H1 (cell line): ENCODE results near the gene TSPOAP1. TPM values are rescaled to one million over a fixed set of nuclear protein-coding genes. Genes with fewer than 3 reads are reported as not detected.
A peak's percentile ranks its signal among the peaks of the same experiment; 100 is the strongest.

ENCODE experiments used
- CTCF ChIA-PET: fragments of 300-600 bp; sonication (Branson Sonifier 250); formaldehyde crosslinking; loops from one replicate; lab custom pipeline; 2021; ENCODE audit not compliant: partially characterized antibody; lab: Charles Lee
- POLR2A ChIA-PET: fragments of 300-600 bp; sonication (Branson Sonifier 250); formaldehyde crosslinking; loops from one replicate; lab custom pipeline; 2021; ENCODE audit warnings: inconsistent platforms; ENCODE audit not compliant: partially characterized antibody; lab: Charles Lee
- DNase-seq, 2 experiments: peaks; one replicate each; pipeline versions ENCODE4 v3.0.0 to v3.0.0-alpha.2; 2010 to 2022; ENCODE audit warnings: low spot score in 2 of 2, low read depth in 1 of 2, mixed read lengths in 1 of 2
- FAIRE-seq: peaks from 2 replicates; lab custom pipeline; 2011; peaks lifted over from hg19 to GRCh38; lab: Jason Lieb, UNC
- H2AFZ ChIP-seq: 2 replicates; pipeline ENCODE4 v1.8.1; 2012; ENCODE audit warnings: low read length, inconsistent platforms
- H2AK5ac ChIP-seq: 2 replicates; pipeline ENCODE4 v1.6.1; 2013; ENCODE audit warnings: low read depth, low read length
- H2BK120ac ChIP-seq: replicated peaks from 2 replicates; pipeline ENCODE3; 2013; ENCODE audit warnings: low read depth, low read length, inconsistent platforms
- H2BK12ac ChIP-seq: 2 replicates; pipeline ENCODE4 v1.6.1; 2013; ENCODE audit warnings: low read depth, low read length
- H2BK15ac ChIP-seq: 2 replicates; pipeline ENCODE4 v1.6.1; 2013; ENCODE audit warnings: low read length
- H2BK20ac ChIP-seq: 2 replicates; pipeline ENCODE4 v1.6.1; 2013; ENCODE audit warnings: low read length
- H2BK5ac ChIP-seq: 2 replicates; pipeline ENCODE4 v1.6.1; 2013; ENCODE audit warnings: low read depth, low read length
- H3K14ac ChIP-seq: 2 replicates; pipeline ENCODE4 v1.6.1; 2013; ENCODE audit warnings: inconsistent platforms; ENCODE audit not compliant: insufficient read length
- H3K18ac ChIP-seq: 2 replicates; pipeline ENCODE4 v1.6.1; 2013; ENCODE audit warnings: low read length; ENCODE audit errors: extremely low read depth
- H3K23ac ChIP-seq: 2 replicates; pipeline ENCODE4 v1.6.1; 2013; ENCODE audit warnings: inconsistent platforms; ENCODE audit not compliant: insufficient read length
- H3K23me2 ChIP-seq: 2 replicates; pipeline ENCODE4 v1.6.1; 2013; ENCODE audit warnings: low read depth, low read length
- H3K27ac ChIP-seq: 2 replicates; pipeline ENCODE4 v1.6.1; 2011; ENCODE audit warnings: low read depth, low read length, inconsistent platforms
- H3K27me3 ChIP-seq, 4 experiments: replicated peaks in 1 of 4; 1 replicate in 1 of 4; 2 replicates in 3 of 4; pipeline versions ENCODE4 v1.6.1 to v1.8.1; 2011 to 2013; ENCODE audit warnings: low read length in 3 of 4, mild to moderate bottlenecking in 3 of 4, inconsistent platforms in 2 of 4, mixed read lengths in 2 of 4, moderate library complexity in 1 of 4; ENCODE audit not compliant: control insufficient read depth in 3 of 4, insufficient read depth in 3 of 4; ENCODE audit errors: extremely low read depth in 1 of 4
- H3K36me3 ChIP-seq, 4 experiments: 2 replicates each; pipeline versions ENCODE4 v1.6.1 to v1.8.1; 2011 to 2013; ENCODE audit warnings: mild to moderate bottlenecking in 4 of 4, low read length in 3 of 4, moderate library complexity in 2 of 4, control low read depth in 1 of 4, inconsistent platforms in 1 of 4; ENCODE audit not compliant: insufficient read depth in 4 of 4, control insufficient read depth in 2 of 4
- H3K4ac ChIP-seq: replicated peaks from 2 replicates; pipeline ENCODE3; 2013; ENCODE audit warnings: low read length, low read depth, mixed read lengths, inconsistent platforms; ENCODE audit not compliant: insufficient read length
- H3K4me1 ChIP-seq, 4 experiments: replicated peaks in 1 of 4; 1 replicate in 1 of 4; 2 replicates in 3 of 4; pipeline versions ENCODE4 v1.6.1 to v1.8.1; 2011 to 2013; ENCODE audit warnings: low read length in 3 of 4, inconsistent platforms in 2 of 4, mixed read lengths in 1 of 4; ENCODE audit not compliant: insufficient read depth in 4 of 4, control insufficient read depth in 3 of 4
- H3K4me2 ChIP-seq, 2 experiments: 2 replicates each; pipeline versions ENCODE4 v1.6.1 to v1.8.1; 2011 to 2013; ENCODE audit warnings: low read depth in 2 of 2, low read length in 2 of 2, control low read depth in 1 of 2, inconsistent platforms in 1 of 2, mild to moderate bottlenecking in 1 of 2; ENCODE audit not compliant: insufficient read depth in 1 of 2
- H3K4me3 ChIP-seq, 4 experiments: fragments of 200-600, 300-600 bp in 1 of 4; sonication (generic), shearing (Covaris generic), sonication (Bioruptor Twin) in 1 of 4; 2 replicates each; pipeline versions ENCODE4 v1.5.1 to v1.8.1; 2011 to 2016; ENCODE audit warnings: low read length in 4 of 4, low read depth in 3 of 4, control low read depth in 2 of 4, inconsistent platforms in 2 of 4, mild to moderate bottlenecking in 2 of 4, mixed read lengths in 1 of 4, moderate library complexity in 1 of 4; ENCODE audit not compliant: insufficient read depth in 2 of 4; ENCODE audit errors: extremely low read depth in 1 of 4
- H3K56ac ChIP-seq: replicated peaks from 2 replicates; pipeline ENCODE3; 2013; ENCODE audit warnings: low read depth, mild to moderate bottlenecking, mixed read lengths, low read length, inconsistent platforms; ENCODE audit not compliant: insufficient read length
- H3K79me1 ChIP-seq: 2 replicates; pipeline ENCODE4 v1.6.1; 2013; ENCODE audit warnings: low read depth, low read length, control low read depth
- H3K79me2 ChIP-seq, 2 experiments: 2 replicates each; pipeline versions ENCODE4 v1.6.1 to v1.8.1; 2012 to 2013; ENCODE audit warnings: low read length in 2 of 2, mild to moderate bottlenecking in 2 of 2, inconsistent platforms in 1 of 2; ENCODE audit not compliant: insufficient read depth in 2 of 2, control insufficient read depth in 1 of 2
- H3K9ac ChIP-seq, 4 experiments: replicated peaks in 1 of 4; 1 replicate in 1 of 4; 2 replicates in 3 of 4; pipeline versions ENCODE4 v1.6.1 to v1.8.1; 2011 to 2013; ENCODE audit warnings: low read depth in 3 of 4, low read length in 3 of 4, control low read depth in 2 of 4, mild to moderate bottlenecking in 2 of 4, moderate library complexity in 2 of 4, inconsistent platforms in 1 of 4; ENCODE audit errors: extremely low read depth in 1 of 4
- H3K9me3 ChIP-seq, 2 experiments: 2 replicates each; pipeline versions ENCODE4 v1.6.1 to v1.8.1; 2012 to 2013; ENCODE audit warnings: mild to moderate bottlenecking in 2 of 2, moderate library complexity in 2 of 2, control low read depth in 1 of 2, inconsistent platforms in 1 of 2, low read depth in 1 of 2, low read length in 1 of 2, mixed read lengths in 1 of 2; ENCODE audit not compliant: insufficient read depth in 2 of 2
- H4K20me1 ChIP-seq, 2 experiments: replicated peaks in 1 of 2; 2 replicates each; pipeline versions ENCODE3 to v1.8.1; 2011 to 2013; ENCODE audit warnings: inconsistent platforms in 2 of 2, low read length in 2 of 2, mild to moderate bottlenecking in 1 of 2; ENCODE audit not compliant: insufficient read depth in 2 of 2, control insufficient read depth in 1 of 2
- H4K5ac ChIP-seq: 2 replicates; pipeline ENCODE4 v1.6.1; 2013; ENCODE audit warnings: low read length, low read depth, mixed read lengths, inconsistent platforms; ENCODE audit not compliant: insufficient read length
- H4K8ac ChIP-seq: 2 replicates; pipeline ENCODE4 v1.8.0; 2013; ENCODE audit warnings: mild to moderate bottlenecking, moderate library complexity, low read length, inconsistent platforms; ENCODE audit not compliant: insufficient read depth; ENCODE audit errors: extremely low read depth
- H4K91ac ChIP-seq: replicated peaks from 2 replicates; pipeline ENCODE3; 2013; ENCODE audit warnings: low read length, mixed read lengths, inconsistent platforms; ENCODE audit not compliant: insufficient read length
- CHD1 ChIP-seq: IDR thresholded peaks from 2 replicates; pipeline ENCODE4 v1.6.1; 2012; ENCODE audit warnings: low read depth, low read length, improper control_type of control experiment
- CREB1 ChIP-seq: IDR thresholded peaks from 2 replicates; pipeline ENCODE4 v1.6.1; 2012; ENCODE audit warnings: inconsistent platforms
- EP300 ChIP-seq, 2 experiments: IDR thresholded peaks; 1 replicate in 1 of 2; 2 replicates in 1 of 2; pipeline ENCODE4 v1.6.1; 2011 to 2012; ENCODE audit warnings: low read depth in 2 of 2, low read length in 2 of 2, mild to moderate bottlenecking in 2 of 2, borderline replicate concordance in 1 of 2, inconsistent platforms in 1 of 2, moderate library complexity in 1 of 2
- EZH2 ChIP-seq: fragments of 200-600 bp; sonication (generic); IDR thresholded peaks from 2 replicates; pipeline ENCODE4 v1.7.1; 2012; ENCODE audit warnings: low read depth, mild to moderate bottlenecking, moderate library complexity, low read length, inconsistent platforms; ENCODE audit not compliant: severe bottlenecking
- FOSL1 ChIP-seq: IDR thresholded peaks from 2 replicates; pipeline ENCODE4 v1.6.1; 2011; ENCODE audit warnings: mild to moderate bottlenecking, low read depth, low read length, moderate library complexity; ENCODE audit not compliant: insufficient read depth
- NANOG ChIP-seq: IDR thresholded peaks from 2 replicates; pipeline ENCODE4 v1.6.1; 2011; ENCODE audit warnings: low read length, low read depth, mild to moderate bottlenecking, inconsistent platforms; ENCODE audit not compliant: insufficient read depth, poor library complexity, severe bottlenecking
- POLR2A ChIP-seq, 2 experiments: IDR thresholded peaks; 1 replicate in 1 of 2; 2 replicates in 1 of 2; pipeline ENCODE4 v1.6.1; 2011; ENCODE audit warnings: low read depth in 2 of 2, low read length in 2 of 2, mild to moderate bottlenecking in 2 of 2; ENCODE audit errors: control extremely low read depth in 1 of 2
- POU5F1 ChIP-seq: IDR thresholded peaks from 2 replicates; pipeline ENCODE4 v1.6.1; 2011; ENCODE audit warnings: low read depth, mild to moderate bottlenecking, low read length, moderate library complexity
- RAD21 ChIP-seq, 2 experiments: IDR thresholded peaks in 1 of 2; conservative IDR thresholded peaks in 1 of 2; 2 replicates each; pipeline ENCODE4 v1.6.1; 2011; ENCODE audit warnings: low read depth in 2 of 2, low read length in 2 of 2, improper control_type of control experiment in 1 of 2, inconsistent platforms in 1 of 2, mild to moderate bottlenecking in 1 of 2, moderate library complexity in 1 of 2
- WGBS, 2 experiments: shearing (Covaris generic) in 1 of 2; methylation state at CpG; one replicate each; pipeline versions ENCODE4 v1.1.6 to v1.1.7; 2013 to 2015; ENCODE audit warnings: low lambda C conversion rate in 2 of 2, mixed read lengths in 2 of 2, inconsistent platforms in 1 of 2, low coverage in 1 of 2, missing lambda C conversion rate in 1 of 2; ENCODE audit not compliant: insufficient replicate concordance in 2 of 2, insufficient coverage in 1 of 2, insufficient read length in 1 of 2; ENCODE audit errors: extremely low coverage in 1 of 2, missing lambda C conversion rate in 1 of 2; 5-methylcytosine and 5-hydroxymethylcytosine counted together
- polyA plus RNA-seq, 7 experiments: library from polyadenylated mRNA; depleted of rRNA in 3 of 7; stranded (reverse) in 5 of 7; unstranded in 2 of 7; fragments of >200 nt in 5 of 7; fragments of 200-250 nt in 2 of 7; gene quantifications; 1 replicate in 5 of 7; 2 replicates in 1 of 7; 4 replicates in 1 of 7; pipeline versions ENCODE4 v1.2.1 to v1.2.3, GENCODE V29; 2011 to 2013; ENCODE audit warnings: missing spikeins in 2 of 7, mixed read lengths in 2 of 7
- total RNA-seq: library from RNA; stranded (reverse); fragmentation: NEBNext Ultra II Directional; extraction: Animal tissue kit (Norgen Biotek cat#: 25700); gene quantifications from 2 replicates; pipeline ENCODE4 v1.2.1, GENCODE V29; 2021

The TSPOAP1 gene
- total and polyA plus RNA-seq, 2 of the 8 experiments (the other 6 are each of a cell fraction or from before 2014, with no cell fraction given) = 7.6 to 9.2 TPM

DNA sequence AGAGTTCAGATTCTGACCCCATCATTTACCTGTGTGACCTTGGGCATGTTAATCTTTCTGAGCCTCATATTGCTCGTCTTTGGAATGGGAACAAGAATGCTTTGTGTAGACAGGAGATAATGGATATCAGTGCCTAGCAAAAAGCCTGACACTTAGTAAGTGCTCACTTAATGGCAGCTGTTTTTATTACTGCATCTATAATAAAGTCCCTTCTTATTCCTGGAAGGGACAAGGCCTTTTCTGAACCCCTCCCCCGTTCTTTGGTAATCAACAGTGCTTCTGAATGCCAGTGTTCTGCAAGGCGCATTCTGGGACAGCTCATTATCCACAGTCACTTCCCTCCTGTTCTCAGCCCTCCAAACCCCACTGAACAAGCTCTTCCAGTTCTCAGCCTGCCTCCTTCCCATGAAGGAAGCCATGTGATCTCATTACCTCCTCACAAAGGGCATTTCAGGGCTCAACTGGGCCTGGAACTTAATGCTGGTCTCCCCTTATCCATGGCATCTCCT, 48.6 kb upstream of the TSPOAP1 start:
- POLR2A ChIA-PET = interaction anchor here (0.6 to 1.7 kb wide), 4 partner anchors 19 to 39 kb away, joined by 3 to 9 read pairs (median 4); partner anchors contain the start of gene SUPT4H1
- no peak overlapping the region for H3K9ac ChIP-seq
- TF ChIP-seq FOSL1 (no peak), CHD1 (no peak), EZH2 (no peak), POU5F1 (no peak), EP300 (IDR thresholded peaks at IDR 0.05; ENCODE audit: borderline replicate concordance in 1 of 2, low read depth in 2 of 2, low read length in 2 of 2) (no peak), POLR2A (IDR thresholded peaks at IDR 0.05; ENCODE audit: control extremely low read depth in 1 of 2, low read depth in 2 of 2, low read length in 2 of 2) (no peak), CREB1 (no peak), RAD21 (IDR thresholded peaks at IDR 0.05 in 1 of 2, conservative IDR thresholded peaks at IDR 0.05 in 1 of 2; ENCODE audit: low read depth in 2 of 2, low read length in 2 of 2) (no peak), NANOG (no peak)

More for the DNA sequence above, 48.6 kb upstream of the TSPOAP1 start:
- H3K4me2 ChIP-seq = peak overlapping the region in 1 of 2 experiments; percentile 20; a peak in 2 of 4 replicates
- H2BK12ac ChIP-seq = no peak overlapping the region; the same call in 1 of the 2 replicates
- H4K5ac ChIP-seq = no peak overlapping the region
- H2BK15ac ChIP-seq = no peak overlapping the region
- H3K79me2 ChIP-seq = no peaks in the 10 kb centered on the region
- no peak overlapping the region for H2AK5ac ChIP-seq
- no peak overlapping the region; the same call in 1 of the 2 replicates for H2BK5ac ChIP-seq
- H3K4me1 ChIP-seq = peaks cover 6 to 15% (median 10%) of the 10 kb centered on the region in 4 experiments; a peak in 5 of 7 replicates
- 86% methylated on average over 3 of the region's 3 CpGs; no CpG with 5 or more reads in 1 of the 2 experiments for WGBS, 2 experiments
- H4K91ac ChIP-seq = no peak overlapping the region
- no peak overlapping the region for H4K8ac ChIP-seq
- no peaks in the 10 kb centered on the region for H3K9me3 ChIP-seq
- no peak overlapping the region for H3K14ac ChIP-seq
- H3K27ac ChIP-seq = no peak overlapping the region
- H2AFZ ChIP-seq = peak overlapping the region; percentile 80; the same call in 1 of the 2 replicates
- H3K23me2 ChIP-seq = no peaks in the 10 kb centered on the region
- no peak overlapping the region for H2BK120ac ChIP-seq
- DNase-seq (peak in 1 of 2 experiments; percentile 36), FAIRE-seq (no peak)
- H3K4me3 ChIP-seq = no peak overlapping the region
- H3K23ac ChIP-seq = no peak overlapping the region
- no peaks in the 10 kb centered on the region for H3K79me1 ChIP-seq
- no peaks in the 10 kb centered on the region for H3K36me3 ChIP-seq
- no peaks in the 10 kb centered on the region for H4K20me1 ChIP-seq
- H3K18ac ChIP-seq = no peak overlapping the region
- H3K4ac ChIP-seq = no peak overlapping the region
- no peaks in the 10 kb centered on the region for H3K27me3 ChIP-seq
- CTCF ChIA-PET = interaction anchor here (1.0 to 2.8 kb wide), 6 partner anchors 8 to 69 kb away, joined by 3 to 14 read pairs (median 3); no protein-coding TSS in a partner anchor
- no peak overlapping the region for H3K56ac ChIP-seq
- H2BK20ac ChIP-seq = peak overlapping the region; percentile 53; the same call in 1 of the 2 replicates
